ENCODE data around the gene BEND3. TPM values are rescaled to one million over a fixed set of nuclear protein-coding genes. Genes with fewer than 3 reads are reported as not detected.
"Not testable (repeated sequence)": the region's sequence is repeated elsewhere in the genome, so short reads cannot be mapped to it uniquely, and the experiment has no call there.

Gene BEND3
- total RNA-seq, 2 experiments from 2014 or later, result 5.0 to 5.5 TPM

DNA sequence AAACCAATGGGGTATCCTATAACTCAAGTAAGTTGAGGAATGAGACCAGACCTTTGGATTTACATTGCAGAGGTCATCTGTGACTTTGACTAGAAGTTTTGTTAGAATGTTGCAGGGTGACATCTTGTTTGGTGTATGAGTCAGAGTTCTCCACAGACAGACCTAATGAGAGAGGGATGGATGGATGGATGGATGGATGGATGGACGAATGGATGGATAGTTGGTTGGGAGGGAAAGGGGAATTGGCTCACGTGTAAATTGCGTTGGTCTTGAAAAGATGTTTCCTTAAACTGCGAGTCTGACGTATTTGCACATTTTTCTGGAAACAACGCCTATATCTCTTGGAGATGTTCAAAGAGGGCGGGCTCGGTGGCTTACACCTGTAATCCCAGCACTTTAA is 88.3 kb downstream of the BEND3 start:
- ChIA-PET POLR2A (interaction anchor here (0.6 kb wide), 1 partner anchor 398 kb away, joined by 4 read pairs; no protein-coding TSS in a partner anchor), CTCF (interaction anchor here (0.6 to 2.1 kb wide), 3 partner anchors 30 to 630 kb away, joined by 3 to 5 read pairs (median 4); partner anchors contain the start of gene BEND3)
- no peaks in the 10 kb centered on the region for H3K27me3 Mint-ChIP-seq
- peak overlapping the region; percentile 85 for H3K4me3 Mint-ChIP-seq
- intact Hi-C loops (cut with DNase I, micrococcal nuclease), result loop anchor here in 1 of 2 experiments (5.0 kb wide), 2 partner anchors 35 to 430 kb away; partner anchors contain the start of gene PDSS2
- peaks cover 24% of the 10 kb centered on the region for H3K4me1 Mint-ChIP-seq
- peaks cover 13% of the 10 kb centered on the region for H3K36me3 Mint-ChIP-seq (ENCODE audit: low read depth)
- DNase-seq, result no peak
- ATAC-seq, result no peak
- H3K27ac Mint-ChIP-seq, result no peak overlapping the region
- no peaks in the 10 kb centered on the region for H3K9me3 Mint-ChIP-seq (ENCODE audit: low read depth)

DNA sequence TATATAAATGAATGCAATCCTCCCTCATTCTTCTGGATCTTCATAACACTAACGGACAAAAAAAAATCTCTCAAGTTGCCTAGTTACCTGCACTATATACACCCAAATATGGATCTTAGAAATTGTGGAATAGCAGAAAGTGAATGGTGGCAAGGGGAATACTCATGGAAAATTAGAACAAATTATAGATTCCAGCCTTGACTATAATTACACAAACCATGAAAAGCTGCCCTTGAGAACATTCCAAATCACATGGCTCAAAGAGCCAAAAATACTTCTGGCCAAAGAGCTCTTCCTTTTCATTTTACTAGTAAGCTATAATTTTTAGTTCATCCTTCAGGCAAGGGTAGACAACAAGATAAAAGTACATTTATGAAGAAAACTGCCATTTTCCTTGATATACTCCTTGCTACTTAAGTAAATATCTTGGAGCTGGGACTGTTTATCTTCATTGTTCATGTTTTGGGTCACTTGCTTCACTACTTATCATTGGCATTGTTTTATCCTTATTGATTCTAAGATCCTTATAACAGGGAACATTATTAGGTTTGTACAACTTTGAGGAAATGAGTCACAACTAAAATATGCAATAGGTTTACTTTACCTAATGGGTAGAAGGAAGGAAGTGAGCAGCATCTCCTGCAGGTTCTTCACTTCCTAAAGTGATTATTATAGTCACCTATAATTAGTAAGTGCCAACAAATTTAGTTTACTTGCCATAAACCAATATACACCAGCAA is 93.7 kb downstream of the BEND3 start:
- Mint-ChIP-seq H3K27ac (no peak overlapping the region), H3K36me3 (ENCODE audit: low read depth) (no peaks in the 10 kb centered on the region), H3K4me1 (no peaks in the 10 kb centered on the region), H3K27me3 (no peaks in the 10 kb centered on the region), H3K9me3 (ENCODE audit: low read depth) (no peaks in the 10 kb centered on the region), H3K4me3 (no peak overlapping the region)
- ATAC-seq (no peak), DNase-seq (no peak)
- ChIA-PET POLR2A (no interaction called here), CTCF (interaction anchor here (1.6 kb wide), 1 partner anchor 24 kb away, joined by 8 read pairs; no protein-coding TSS in a partner anchor)
- intact Hi-C loops (cut with DNase I, micrococcal nuclease), result no loop called here

DNA sequence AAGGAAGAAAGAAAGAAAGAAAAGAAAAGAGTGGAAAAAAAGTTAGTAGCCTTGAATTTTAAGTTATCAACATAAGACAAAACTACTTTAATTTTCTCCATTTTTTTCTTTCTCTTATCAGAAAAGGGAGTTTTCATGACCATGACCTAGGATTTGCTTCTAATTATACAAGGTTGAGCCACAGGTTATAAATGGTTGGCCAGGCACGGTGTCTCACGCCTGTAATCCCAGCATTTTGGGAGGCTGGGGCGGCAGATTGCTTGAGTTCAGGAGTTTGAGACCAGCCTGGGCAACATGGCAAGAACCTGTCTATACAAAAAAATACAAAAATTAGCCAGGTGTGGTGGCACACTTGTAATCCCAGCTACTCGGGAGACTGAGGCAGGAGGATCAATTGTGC is 95.1 kb downstream of the BEND3 start:
- ATAC-seq, result no peak
- no peak overlapping the region for H3K27ac Mint-ChIP-seq
- no peak for DNase-seq
- no peaks in the 10 kb centered on the region for H3K9me3 Mint-ChIP-seq (ENCODE audit: low read depth)
- POLR2A ChIA-PET, result no interaction called here
- CTCF ChIA-PET, result interaction anchor here (1.6 kb wide), 1 partner anchor 22 kb away, joined by 8 read pairs; no protein-coding TSS in a partner anchor
- H3K4me3 Mint-ChIP-seq, result no peak overlapping the region
- intact Hi-C loops (cut with DNase I, micrococcal nuclease), result no loop called here
- no peaks in the 10 kb centered on the region for H3K27me3 Mint-ChIP-seq
- H3K36me3 Mint-ChIP-seq (ENCODE audit: low read depth), result no peaks in the 10 kb centered on the region
- H3K4me1 Mint-ChIP-seq, result no peaks in the 10 kb centered on the region

DNA sequence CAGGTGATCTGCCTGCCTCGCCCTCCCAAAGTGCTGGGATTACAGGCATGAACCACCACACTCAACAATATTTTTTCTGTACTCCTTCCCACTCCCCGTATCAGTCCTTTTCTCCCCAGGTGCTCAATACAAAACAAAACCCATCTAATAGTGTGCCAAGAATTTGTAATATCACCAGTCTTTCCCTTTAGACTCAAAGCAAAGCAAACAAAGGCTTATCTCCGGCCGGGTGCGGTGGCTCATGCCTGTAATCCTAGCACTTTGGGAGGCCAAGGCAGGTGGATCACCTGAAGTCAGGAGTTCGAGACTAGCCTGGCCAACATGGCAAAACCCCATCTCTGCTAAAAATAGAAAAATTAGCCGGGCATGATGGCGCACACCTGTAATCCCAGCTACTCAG is 95.7 kb downstream of the BEND3 start:
- intact Hi-C loops (cut with DNase I, micrococcal nuclease); CTCF ChIA-PET; H3K27ac Mint-ChIP-seq; POLR2A ChIA-PET; H3K4me1 Mint-ChIP-seq; H3K4me3 Mint-ChIP-seq; H3K27me3 Mint-ChIP-seq; H3K36me3 Mint-ChIP-seq (ENCODE audit: low read depth); DNase-seq; ATAC-seq; H3K9me3 Mint-ChIP-seq (ENCODE audit: low read depth): not testable (repeated sequence)

DNA sequence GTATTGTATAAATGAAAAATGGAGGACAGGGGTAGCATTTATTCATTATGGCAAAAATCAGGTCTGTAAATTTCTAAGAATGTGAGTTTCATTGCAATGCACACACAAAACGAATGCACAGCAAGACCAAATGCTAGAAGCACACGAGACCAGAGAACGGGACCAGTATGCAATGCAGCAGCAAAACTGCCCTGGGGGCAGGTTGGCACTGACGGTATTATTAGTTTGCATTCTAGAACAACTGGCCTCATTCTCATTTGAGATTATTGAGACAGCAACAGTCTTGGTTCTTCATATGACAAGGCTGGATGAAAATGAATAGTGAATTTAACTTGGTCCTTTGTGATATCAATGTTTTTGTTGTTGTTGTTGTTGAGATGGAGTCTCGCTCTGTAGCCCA is 96.3 kb downstream of the BEND3 start:
- ATAC-seq, result no peak
- DNase-seq, result no peak
- ChIA-PET POLR2A (no interaction called here), CTCF (no interaction called here)
- H3K4me1 Mint-ChIP-seq, result no peaks in the 10 kb centered on the region
- no peak overlapping the region for H3K27ac Mint-ChIP-seq
- H3K9me3 Mint-ChIP-seq (ENCODE audit: low read depth), result no peaks in the 10 kb centered on the region
- no peaks in the 10 kb centered on the region for H3K36me3 Mint-ChIP-seq (ENCODE audit: low read depth)
- H3K27me3 Mint-ChIP-seq, result peaks cover under 1% of the 10 kb centered on the region
- intact Hi-C loops (cut with DNase I, micrococcal nuclease), result no loop called here
- no peak overlapping the region for H3K4me3 Mint-ChIP-seq

Other genes starting within 250 kb of the BEND3 start
- under 1 TPM in 1 of 2 experiments, not detected in 1; 0.21 TPM for gene CD24, start 140.8 kb downstream of the BEND3 start, total RNA-seq
- 10 to 100 TPM; 17.6 to 18.8 TPM for gene MTRES1, start 87.3 kb downstream of the BEND3 start, total RNA-seq

All from activated CD4-positive, alpha-beta T cell treated with anti-CD3 and anti-CD28 coated beads for 36 hours (primary cell).